PC-9 (cell line): ENCODE measurements around the gene RAF1. TPM values are rescaled to one million over a fixed set of nuclear protein-coding genes. Genes with fewer than 3 reads are reported as not detected.

Experiments used
- BruUV-seq: library from RNA; stranded (reverse); fragments of 400-500 nt; replicated peaks from 2 replicates; lab custom pipeline; 2021; lab: Mats Ljungman, UMichigan
- CTCF ChIA-PET: fragments of 300-600 bp; sonication (Branson Sonifier 250); formaldehyde crosslinking; loops from one replicate; lab custom pipeline; 2022; ENCODE audit warnings: antibody characterized with exemption; lab: Charles Lee
- POLR2A ChIA-PET: fragments of 300-600 bp; sonication (Branson Sonifier 250); formaldehyde crosslinking; loops from one replicate; lab custom pipeline; 2022; ENCODE audit warnings: antibody characterized with exemption; ENCODE audit not compliant: unreplicated experiment; lab: Charles Lee
- DNase-seq, 2 experiments: peaks; one replicate each; pipeline versions ENCODE4 v3.0.0 to v3.0.0-alpha.2; 2015 to 2022; ENCODE audit warnings: mixed read lengths in 1 of 2
- H2AFZ ChIP-seq: fragments of 200-600 bp; sonication (generic); 2 replicates; pipeline ENCODE4 v1.8.1; 2017; ENCODE audit warnings: antibody characterized with exemption
- H3F3A ChIP-seq: fragments of 200-600 bp; sonication (generic); 2 replicates; pipeline ENCODE4 v1.8.1; 2017; ENCODE audit warnings: antibody characterized with exemption, mild to moderate bottlenecking, low read depth; ENCODE audit not compliant: insufficient read depth
- H3K27ac ChIP-seq: fragments of 200-600 bp; sonication (generic); 2 replicates; pipeline ENCODE4 v1.6.1; 2016; ENCODE audit warnings: mixed run types
- H3K27me3 ChIP-seq: fragments of 200-600 bp; sonication (generic); 2 replicates; pipeline ENCODE4 v1.6.1; 2016; ENCODE audit warnings: low read depth, mixed run types; ENCODE audit not compliant: insufficient read depth
- H3K36me3 ChIP-seq: fragments of 200-600 bp; sonication (generic); 2 replicates; pipeline ENCODE4 v1.6.1; 2016; ENCODE audit warnings: low read depth, mixed run types
- H3K4me1 ChIP-seq: fragments of 200-600 bp; sonication (generic); replicated peaks from 2 replicates; pipeline ENCODE4 v1.6.1; 2016; ENCODE audit warnings: mixed run types; ENCODE audit not compliant: insufficient read depth
- H3K4me2 ChIP-seq: fragments of 200-600 bp; sonication (generic); 2 replicates; pipeline ENCODE4 v1.6.1; 2017; ENCODE audit warnings: mixed run types
- H3K4me3 ChIP-seq: fragments of 200-600 bp; sonication (generic); 2 replicates; pipeline ENCODE4 v1.6.1; 2016; ENCODE audit warnings: mixed run types
- H3K79me2 ChIP-seq: fragments of 200-600 bp; sonication (generic); 2 replicates; pipeline ENCODE4 v1.6.1; 2017; ENCODE audit warnings: low read depth, mixed run types
- H3K9me2 ChIP-seq: fragments of 200-600 bp; sonication (generic); 2 replicates; pipeline ENCODE4 v1.8.1; 2017; ENCODE audit warnings: mild to moderate bottlenecking; ENCODE audit not compliant: insufficient read depth
- H3K9me3 ChIP-seq: fragments of 200-600 bp; sonication (generic); 2 replicates; pipeline ENCODE4 v1.8.1; 2016; ENCODE audit warnings: low read depth; ENCODE audit not compliant: insufficient read depth
- H4K20me1 ChIP-seq: fragments of 200-600 bp; sonication (generic); 2 replicates; pipeline ENCODE4 v1.8.1; 2017; ENCODE audit not compliant: insufficient read depth
- EZH2 ChIP-seq: fragments of 200-600 bp; sonication (generic); IDR thresholded peaks from 2 replicates; pipeline ENCODE4 v1.8.0; 2017; ENCODE audit warnings: antibody characterized with exemption, low read depth
- intact Hi-C: fragments of 100-400 bp; cut with micrococcal nuclease; formaldehyde crosslinking; loops from one replicate; pipeline ENCODE4 v1.10.0; 2022; ENCODE audit not compliant: unreplicated experiment
- total RNA-seq: library from RNA; stranded (reverse); gene quantifications from 2 replicates; pipeline ENCODE4 v1.2.3, GENCODE V29; 2021
- TF ChIP-seq, protein P1 (sequence below): fragments of 200-600 bp; sonication (generic); conservative IDR thresholded peaks from 2 replicates; pipeline ENCODE4 v1.6.1; 2017; ENCODE audit warnings: mixed run types, antibody characterized with exemption, mild to moderate bottlenecking, moderate library complexity

Gene RAF1
- total RNA-seq, 1 experiment from 2014 or later: 72.4 TPM

DNA sequence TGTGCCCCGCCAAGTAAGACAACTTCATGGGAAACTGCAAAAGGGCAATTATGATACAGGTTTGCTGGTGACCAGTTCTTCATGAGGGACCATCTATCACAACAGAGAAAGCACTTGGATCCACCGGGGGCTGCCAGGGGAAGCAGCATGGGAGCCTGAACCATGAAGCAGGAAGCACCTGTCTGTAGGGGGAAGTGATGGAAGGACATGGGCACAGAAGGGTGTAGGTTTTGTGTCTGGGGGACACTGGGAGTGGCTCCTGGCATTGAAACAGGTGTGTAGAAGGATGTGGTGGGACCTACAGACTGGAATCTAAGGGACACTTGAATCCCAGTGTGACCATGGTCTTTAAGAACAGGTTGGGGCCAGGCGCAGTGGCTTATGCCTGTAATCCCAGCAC lies 84.5 kb downstream of the RAF1 start:
- Histone ChIP-seq H3F3A (peaks cover 16% of the 10 kb centered on the region; the same call in 1 of the 2 replicates), H3K36me3 (peaks cover 34% of the 10 kb centered on the region), H3K79me2 (no peaks in the 10 kb centered on the region), H3K9me2 (no peaks in the 10 kb centered on the region), H3K4me1 (no peaks in the 10 kb centered on the region), H3K27ac (no peak overlapping the region), H3K27me3 (no peaks in the 10 kb centered on the region), H3K4me3 (no peak overlapping the region), H2AFZ (no peak overlapping the region), H3K9me3 (no peaks in the 10 kb centered on the region), H3K4me2 (no peak overlapping the region), H4K20me1 (peaks cover 20% of the 10 kb centered on the region)
- BruUV-seq: no TSS peak
- POLR2A ChIA-PET: no interaction called here
- DNase-seq: no peak
- CTCF ChIA-PET: no interaction called here
- TF ChIP-seq, protein P1, sequence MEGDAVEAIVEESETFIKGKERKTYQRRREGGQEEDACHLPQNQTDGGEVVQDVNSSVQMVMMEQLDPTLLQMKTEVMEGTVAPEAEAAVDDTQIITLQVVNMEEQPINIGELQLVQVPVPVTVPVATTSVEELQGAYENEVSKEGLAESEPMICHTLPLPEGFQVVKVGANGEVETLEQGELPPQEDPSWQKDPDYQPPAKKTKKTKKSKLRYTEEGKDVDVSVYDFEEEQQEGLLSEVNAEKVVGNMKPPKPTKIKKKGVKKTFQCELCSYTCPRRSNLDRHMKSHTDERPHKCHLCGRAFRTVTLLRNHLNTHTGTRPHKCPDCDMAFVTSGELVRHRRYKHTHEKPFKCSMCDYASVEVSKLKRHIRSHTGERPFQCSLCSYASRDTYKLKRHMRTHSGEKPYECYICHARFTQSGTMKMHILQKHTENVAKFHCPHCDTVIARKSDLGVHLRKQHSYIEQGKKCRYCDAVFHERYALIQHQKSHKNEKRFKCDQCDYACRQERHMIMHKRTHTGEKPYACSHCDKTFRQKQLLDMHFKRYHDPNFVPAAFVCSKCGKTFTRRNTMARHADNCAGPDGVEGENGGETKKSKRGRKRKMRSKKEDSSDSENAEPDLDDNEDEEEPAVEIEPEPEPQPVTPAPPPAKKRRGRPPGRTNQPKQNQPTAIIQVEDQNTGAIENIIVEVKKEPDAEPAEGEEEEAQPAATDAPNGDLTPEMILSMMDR: no peak
- no peak for TF ChIP-seq EZH2
- intact Hi-C loops: no loop called here

DNA sequence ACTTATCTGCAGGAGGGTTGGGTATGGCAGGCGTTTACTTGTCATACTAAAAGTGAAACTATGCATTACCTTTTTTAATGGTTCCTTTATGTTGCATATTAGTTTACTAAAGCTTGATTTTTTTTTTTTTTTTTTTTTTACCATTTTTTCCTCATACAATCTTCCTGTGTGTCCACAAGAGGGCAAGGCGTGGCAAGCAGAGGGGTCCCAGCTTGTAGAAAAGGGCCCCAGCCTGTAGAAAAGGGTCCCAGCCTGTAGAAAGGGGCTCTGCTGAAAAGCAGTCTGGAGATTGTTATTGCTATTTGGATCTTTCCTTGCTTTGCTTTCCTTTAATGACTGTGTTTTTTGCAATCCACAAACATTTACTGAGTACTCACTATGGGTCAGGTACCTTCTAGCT lies 85.2 kb downstream of the RAF1 start:
- CTCF ChIA-PET: interaction anchor here (0.6 kb wide), 2 partner anchors 400 to 874 kb away, joined by 3 to 7 read pairs; no protein-coding TSS in a partner anchor
- BruUV-seq: no TSS peak
- Histone ChIP-seq H3K4me1 (no peaks in the 10 kb centered on the region), H3K4me3 (no peak overlapping the region), H3K27ac (no peak overlapping the region), H2AFZ (no peak overlapping the region), H4K20me1 (peaks cover 13% of the 10 kb centered on the region), H3F3A (peaks cover 16% of the 10 kb centered on the region; the same call in 1 of the 2 replicates), H3K4me2 (no peak overlapping the region), H3K36me3 (peaks cover 27% of the 10 kb centered on the region), H3K79me2 (no peaks in the 10 kb centered on the region), H3K9me3 (no peaks in the 10 kb centered on the region), H3K27me3 (no peaks in the 10 kb centered on the region), H3K9me2 (no peaks in the 10 kb centered on the region)
- POLR2A ChIA-PET: no interaction called here
- no peak for TF ChIP-seq EZH2
- TF ChIP-seq, protein P1: 0 out of 2 replicates have a peak, but pooled peaks have one; percentile 35
- intact Hi-C loops: no loop called here
- DNase-seq: no peak

DNA sequence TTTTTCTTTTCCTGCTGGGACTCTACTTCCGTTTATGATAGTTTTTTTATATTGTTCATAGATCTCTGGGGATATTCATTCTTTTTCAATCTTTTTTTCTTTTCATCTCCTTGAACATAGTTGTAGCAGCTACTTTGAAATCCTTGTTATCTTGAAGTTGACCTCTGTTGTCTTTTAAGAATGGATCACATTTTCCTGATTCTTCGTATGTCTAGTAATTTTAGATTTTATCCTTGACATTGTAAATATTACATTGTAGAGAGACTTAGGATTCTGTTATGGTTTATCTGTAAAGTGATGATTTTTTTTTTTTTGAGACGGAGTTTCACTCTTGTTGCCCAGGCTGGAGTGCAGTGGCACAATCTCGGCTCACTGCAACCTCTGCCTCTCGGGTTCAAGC lies 86.5 kb downstream of the RAF1 start:
- ChIA-PET POLR2A (no interaction called here), CTCF (no interaction called here)
- H3K4me3 ChIP-seq: no peak overlapping the region
- peaks cover 4% of the 10 kb centered on the region for H4K20me1 ChIP-seq
- intact Hi-C loops: no loop called here
- no peaks in the 10 kb centered on the region for H3K27me3 ChIP-seq
- no peaks in the 10 kb centered on the region for H3K4me1 ChIP-seq
- no TSS peak for BruUV-seq
- H3K27ac ChIP-seq: no peak overlapping the region
- TF ChIP-seq, protein P1: no peak
- no peak for TF ChIP-seq EZH2
- no peak for DNase-seq
- H3K9me2 ChIP-seq: no peaks in the 10 kb centered on the region
- H2AFZ ChIP-seq: no peak overlapping the region
- H3K36me3 ChIP-seq: peaks cover 21% of the 10 kb centered on the region
- H3K4me2 ChIP-seq: no peak overlapping the region
- no peaks in the 10 kb centered on the region for H3K79me2 ChIP-seq
- peaks cover 6% of the 10 kb centered on the region; the same call in 1 of the 2 replicates for H3F3A ChIP-seq
- H3K9me3 ChIP-seq: no peaks in the 10 kb centered on the region
